GM19035 (cell line): Measurements from ENCODE around the gene TARDBP.
A peak's percentile ranks its signal among the peaks of the same experiment; 100 is the strongest.
"Not testable (repeated sequence)": the region's sequence is repeated elsewhere in the genome, so short reads cannot be mapped to it uniquely, and the experiment has no call there.

Experiments used
- ATAC-seq: cut with Tn5 transposase; IDR thresholded peaks from one replicate; pipeline ENCODE4 v1.9.1; 2021; ENCODE audit not compliant: unreplicated experiment

Gene TARDBP

DNA sequence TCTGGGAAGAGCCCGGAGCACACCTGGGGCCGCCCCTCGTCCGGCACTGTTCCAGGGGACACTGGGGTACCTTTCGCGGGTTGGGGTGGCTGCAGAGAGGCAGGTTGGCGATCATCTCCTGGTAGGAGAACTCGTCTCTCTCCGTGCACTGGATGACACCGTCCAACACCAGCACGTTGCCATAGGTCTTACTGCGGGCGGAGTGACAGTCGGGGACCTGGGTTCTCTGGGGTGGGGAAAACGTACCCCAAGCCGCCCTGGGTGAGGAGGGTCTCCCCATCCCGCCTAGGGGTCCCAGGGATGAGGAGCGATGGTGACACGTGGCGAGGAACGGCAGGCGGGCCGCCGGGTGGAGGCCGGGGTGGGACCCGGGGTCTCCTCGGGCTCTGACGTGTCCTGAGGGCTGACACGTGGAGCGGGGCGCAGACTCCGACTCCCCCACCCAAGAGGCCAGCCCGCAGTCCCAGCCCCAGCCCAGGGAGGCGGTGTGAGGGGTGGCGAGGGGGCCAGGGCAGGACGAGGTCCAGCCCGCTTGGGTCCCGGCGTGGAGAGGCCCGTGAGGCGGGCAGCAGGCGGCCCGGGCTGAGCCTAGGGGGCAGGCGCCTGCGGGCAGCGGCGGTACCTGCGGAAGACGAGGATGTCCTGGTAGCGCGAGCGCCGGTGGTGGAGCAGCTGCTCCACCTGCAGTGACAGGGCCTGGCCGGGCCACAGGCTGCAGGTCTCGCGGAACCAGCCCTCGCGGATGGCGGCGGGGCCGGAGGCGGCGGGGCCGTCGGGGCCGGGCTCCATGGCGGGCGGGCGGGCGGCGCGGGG, 46.9 kb downstream of the TARDBP start:
- ATAC-seq: peak; percentile 25

DNA sequence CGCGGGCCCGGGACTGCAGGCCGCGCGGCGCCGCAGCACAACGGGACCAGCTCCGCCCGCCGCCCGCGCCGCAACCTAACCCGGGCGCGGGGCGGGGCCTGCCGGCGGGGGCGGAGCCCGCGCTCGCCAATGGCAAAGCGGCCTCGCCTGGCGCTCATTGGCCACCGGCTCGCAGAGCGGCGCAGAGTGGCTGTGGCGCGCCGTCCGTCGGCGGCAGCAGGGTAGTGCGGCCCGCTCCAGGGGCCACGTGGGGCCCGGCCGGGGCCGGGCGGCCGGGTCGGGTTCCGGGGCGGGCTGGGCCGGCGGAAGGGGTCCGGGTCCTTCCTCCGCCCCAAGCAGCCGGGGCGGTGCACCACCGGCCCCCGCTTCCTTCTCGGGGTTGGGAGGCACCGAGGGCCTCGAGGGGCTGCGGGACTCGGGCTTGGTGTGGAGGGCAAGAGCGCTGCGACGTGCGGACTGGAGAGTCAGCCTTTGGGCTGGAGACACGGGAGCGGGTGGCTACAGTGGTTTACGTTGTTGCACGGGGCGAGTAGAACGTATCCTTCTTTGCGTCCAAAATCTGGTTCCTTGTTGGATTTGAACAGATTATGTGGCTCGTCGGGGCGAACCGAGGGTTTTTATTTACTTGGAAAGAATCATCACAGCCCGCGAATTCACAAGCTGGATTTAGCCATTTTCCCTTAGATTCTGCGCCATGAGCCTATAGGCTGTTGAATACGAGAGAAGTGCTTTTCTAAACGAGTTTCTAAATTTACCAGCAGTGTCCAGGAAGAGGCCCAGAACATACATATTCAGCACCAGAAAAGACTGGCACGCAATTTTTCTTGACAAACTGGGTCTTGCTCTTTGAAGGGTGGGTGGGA, 47.7 kb downstream of the TARDBP start, which contains the start of gene SRM:
SRM (minus strand) TSS at position 51 of the 863 bp plus-strand sequence. CDS start 75 bp downstream, outside the sequence.
- peak; percentile 80 for ATAC-seq

DNA sequence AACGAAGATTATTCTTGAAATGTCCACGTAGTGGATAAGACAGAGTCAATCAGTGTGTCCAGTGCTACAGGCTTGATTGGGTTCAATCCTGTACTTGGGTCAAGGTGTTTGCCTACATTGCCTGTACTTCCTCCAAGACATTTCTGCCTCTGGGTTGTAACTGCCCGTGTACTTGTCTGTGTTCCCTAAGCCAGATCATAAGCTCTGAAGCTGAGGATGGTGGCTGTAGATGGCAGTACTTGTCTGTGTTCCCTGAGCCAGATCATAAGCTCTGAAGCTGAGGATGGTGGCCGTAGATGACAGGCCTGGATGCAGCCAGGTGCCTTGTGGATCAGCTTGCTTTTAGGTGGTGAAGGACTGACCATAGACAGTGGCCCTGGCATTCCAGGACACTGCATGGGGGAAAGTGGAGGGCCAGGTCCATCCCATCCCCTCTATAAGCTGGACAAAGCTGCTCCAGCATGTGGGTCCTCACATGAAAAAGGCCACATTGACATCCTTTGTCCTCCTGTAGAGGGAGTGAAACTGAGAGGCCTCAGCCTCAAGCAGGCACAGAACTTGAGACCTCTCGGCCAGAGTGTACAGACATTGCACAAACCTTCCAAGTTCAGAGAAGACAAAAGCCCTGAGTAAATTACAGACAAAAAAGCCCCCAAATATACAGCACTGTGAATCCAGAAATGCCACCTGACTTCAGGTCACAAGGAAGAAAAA, 49.4 kb downstream of the TARDBP start:
- ATAC-seq: no peak

DNA sequence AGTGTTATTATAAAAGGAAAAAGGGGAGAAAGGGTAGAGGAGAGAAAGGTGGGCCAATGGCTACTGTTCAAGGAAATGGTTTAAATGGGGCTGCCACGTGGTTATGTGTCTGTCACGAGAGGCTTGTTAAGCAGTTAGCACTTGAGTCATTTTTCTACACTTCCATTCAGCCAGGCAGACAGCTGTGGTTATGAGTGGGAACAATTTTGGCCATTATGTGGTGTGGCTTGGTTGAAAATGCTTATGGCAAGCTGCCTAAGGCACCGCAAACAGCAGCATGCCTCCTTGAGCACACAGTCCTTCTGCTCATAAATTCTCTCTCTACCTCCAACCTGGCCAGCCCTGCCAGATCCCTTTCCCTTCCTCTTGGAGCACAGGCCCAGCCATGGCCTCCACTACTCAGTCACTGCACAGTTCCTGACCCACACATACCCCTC, 50.5 kb downstream of the TARDBP start:
- no peak for ATAC-seq

DNA sequence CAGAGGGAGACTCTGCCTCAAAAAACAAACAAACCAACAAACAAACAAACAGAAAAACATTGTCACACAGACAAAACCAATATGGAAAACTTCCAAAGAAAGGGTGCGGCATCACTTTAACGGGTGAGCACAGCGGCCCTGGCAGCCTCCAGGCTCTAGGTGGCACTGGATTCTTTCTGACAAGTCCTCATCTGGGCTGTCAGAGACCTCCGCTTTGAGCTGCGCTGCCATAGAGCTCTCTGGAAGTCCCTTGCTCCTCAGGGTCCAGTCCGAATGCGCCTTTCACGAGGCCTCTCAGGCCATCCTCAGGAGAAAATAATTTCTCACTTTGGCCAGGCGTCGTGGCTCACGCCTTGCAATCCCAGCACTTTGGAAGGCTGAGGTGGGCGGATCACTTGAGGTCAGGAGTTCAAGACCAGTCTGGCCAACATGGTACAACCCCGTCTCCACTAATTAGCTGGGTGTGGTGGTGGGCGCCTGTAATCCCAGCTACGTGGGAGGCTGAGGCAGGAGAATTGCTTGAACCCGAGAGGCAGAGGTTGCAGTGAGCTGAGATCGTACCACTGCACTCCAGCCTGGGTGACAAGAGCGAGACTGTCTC, 51.6 kb downstream of the TARDBP start:
- not testable (repeated sequence) for ATAC-seq

GRCh38 chr1:11064942-11065341, 52.5 kb downstream of the TARDBP start:
- ATAC-seq: no peak

DNA sequence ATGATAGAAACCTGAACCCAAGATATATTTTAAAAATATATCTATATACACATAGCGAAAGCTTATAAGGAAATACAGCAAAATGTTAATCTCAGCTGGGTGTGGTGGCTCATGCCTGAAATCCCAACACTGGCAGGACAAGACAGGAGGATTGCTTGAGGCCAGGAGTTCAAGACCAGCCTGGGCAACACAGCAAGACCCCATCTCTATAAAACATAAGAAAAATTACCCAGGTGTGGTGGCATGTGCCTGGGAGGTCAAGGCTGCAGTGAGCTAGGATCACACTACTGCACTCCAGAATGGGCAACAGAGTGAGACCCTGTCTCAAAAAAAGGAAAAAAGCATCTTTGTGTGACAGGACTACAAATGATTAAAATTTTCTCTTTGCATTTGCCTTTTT, 53.3 kb downstream of the TARDBP start:
- no peak for ATAC-seq

- ATAC-seq: no peak
Measured at GRCh38 chr1:11067716-11068599, 55.5 kb downstream of the TARDBP start.

GRCh38 chr1:11068600-11069473, 56.4 kb downstream of the TARDBP start:
- no peak for ATAC-seq

- ATAC-seq: no peak
Measured at GRCh38 chr1:11070876-11071275, 58.4 kb downstream of the TARDBP start.

DNA sequence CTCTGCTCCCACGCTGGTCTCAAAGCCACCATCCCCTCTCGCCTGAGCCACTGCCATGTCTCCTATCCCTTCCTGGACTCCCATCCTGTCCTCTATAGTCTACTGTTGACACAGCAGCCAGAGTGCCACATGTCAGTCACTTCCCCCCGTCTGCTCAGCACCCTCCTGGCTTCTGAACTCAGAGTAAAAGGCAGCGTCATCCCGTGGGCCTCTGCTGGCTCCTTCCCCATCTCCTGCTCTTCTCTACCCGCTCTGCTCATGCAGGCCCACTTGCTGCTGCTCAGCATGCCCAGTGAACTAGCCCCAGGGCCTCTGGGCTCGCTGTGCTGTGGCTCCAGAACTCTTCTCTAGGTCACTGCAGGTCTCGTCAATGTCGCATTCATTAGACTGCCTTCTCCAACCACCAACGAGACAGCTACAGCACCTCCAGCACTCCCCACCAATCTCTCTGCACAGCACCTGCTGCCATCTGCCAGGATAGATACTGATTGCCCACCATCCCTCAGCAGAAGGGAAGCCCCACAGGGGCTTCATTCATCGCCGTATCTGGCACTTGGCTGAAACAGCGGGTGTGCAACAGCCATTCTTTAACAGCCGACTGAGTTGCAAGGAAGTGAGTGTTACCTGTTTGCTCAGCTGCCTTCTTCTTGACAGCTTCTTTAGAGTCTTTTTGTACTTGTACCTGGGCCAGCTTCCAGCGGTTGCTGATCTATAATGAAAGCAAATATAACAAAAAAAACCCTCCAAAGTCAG, 59.2 kb downstream of the TARDBP start:
- ATAC-seq: no peak

- ATAC-seq: no peak
Measured at GRCh38 chr1:11072216-11072917, 59.9 kb downstream of the TARDBP start.

DNA sequence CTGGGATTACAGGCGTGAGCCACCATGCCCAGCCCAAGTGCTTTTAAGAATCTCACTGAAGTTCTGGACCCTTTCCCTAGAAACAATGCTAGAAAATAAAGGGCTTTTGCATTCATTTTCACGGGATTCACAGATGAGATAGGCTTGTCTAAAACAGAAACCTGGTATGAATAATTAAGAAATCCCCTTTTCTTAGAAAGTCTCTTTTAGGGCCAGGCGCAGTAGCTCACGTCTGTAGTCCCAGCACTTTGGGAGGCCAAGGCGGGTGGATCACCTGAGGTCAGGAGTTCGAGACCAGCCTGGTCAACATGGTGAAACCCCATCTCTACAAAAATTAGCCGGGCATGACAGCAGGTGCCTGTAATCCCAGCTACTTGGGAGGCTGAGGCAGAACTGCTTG, 60.9 kb downstream of the TARDBP start:
- not testable (repeated sequence) for ATAC-seq
